ENCODE results near the gene CD151. TPM values are rescaled to one million over a fixed set of nuclear protein-coding genes. Genes with fewer than 3 reads are reported as not detected.

CD151 gene
- total RNA-seq, 5 donors from 2014 or later (not counting 1 experiment from before 2014, with no cell fraction given): 14.9 to 28.2 (median 25.6) TPM

DNA sequence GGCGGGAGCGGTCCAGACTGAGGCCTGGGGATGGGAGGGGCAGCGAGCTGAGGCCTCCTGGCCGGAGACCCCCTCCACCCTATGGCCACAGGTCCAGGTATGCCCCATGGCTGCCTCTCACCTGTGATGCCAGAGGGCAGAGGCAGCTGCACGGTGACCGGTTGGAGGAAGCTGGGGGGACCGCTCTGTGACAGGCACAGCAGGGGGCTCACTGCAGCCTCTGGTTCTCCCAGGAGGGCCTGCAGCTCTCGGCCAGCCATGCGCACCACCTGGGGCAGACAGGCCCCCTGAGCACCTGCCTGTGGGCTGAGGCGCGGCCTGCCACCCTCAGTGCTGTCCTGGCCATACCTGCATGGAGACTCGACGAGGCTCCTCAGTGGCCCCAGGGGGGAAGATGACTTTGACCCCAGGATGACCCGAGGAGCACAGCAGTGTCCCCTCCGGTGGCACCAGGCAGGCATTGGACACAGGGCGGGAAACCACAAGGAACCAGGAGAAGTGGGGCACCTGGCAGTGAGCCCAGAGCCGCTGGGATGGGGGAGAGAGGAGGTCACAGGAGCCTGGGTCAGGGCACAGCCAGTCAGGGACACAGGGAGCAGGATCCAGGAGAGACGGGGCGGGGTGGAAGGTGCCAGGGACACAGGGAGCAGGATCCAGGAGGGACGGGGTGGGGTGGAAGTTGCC is 31.5 kb upstream of the CD151 start:
- peaks cover 10 to 23% (median 18%) of the 10 kb centered on the region in 3 donors for H3K4me1 Mint-ChIP-seq
- Histone ChIP-seq H3K4me1 (ENCODE audit: control insufficient read depth in 1 of 2, extremely low read depth in 1 of 2, insufficient read depth in 2 of 2, low read length in 2 of 2) (peaks cover 24 to 55% of the 10 kb centered on the region in 2 experiments), H3K9me3 (no peaks in the 10 kb centered on the region), H3K27ac (ENCODE audit: low read length) (no peak overlapping the region), H3K4me3 (ENCODE audit: control insufficient read depth in 1 of 2, extremely low read depth in 1 of 2, low read length in 1 of 2) (no peak overlapping the region), H3K27me3 (replicated peaks in 1 of 2; ENCODE audit: control insufficient read depth in 2 of 2, extremely low read depth in 1 of 2, insufficient read depth in 2 of 2, low read length in 1 of 2) (no peaks in the 10 kb centered on the region), H3K36me3 (ENCODE audit: control insufficient read depth in 2 of 2, extremely low read depth in 1 of 2, insufficient read depth in 1 of 2, low read length in 1 of 2) (peaks cover 9 to 21% of the 10 kb centered on the region in 2 donors)
- no peaks in the 10 kb centered on the region for H3K36me3 Mint-ChIP-seq
- CTCF ChIA-PET: no interaction called here
- H3K27me3 Mint-ChIP-seq: no peaks in the 10 kb centered on the region
- no peaks in the 10 kb centered on the region for H3K9me3 Mint-ChIP-seq
- H3K4me3 Mint-ChIP-seq: no peak overlapping the region
- POLR2A ChIA-PET: interaction anchor here in 1 of 2 donors (1.0 kb wide), 1 partner anchor 75 kb away, joined by 5 read pairs; no protein-coding TSS in a partner anchor
- 99% methylated on average over 20 of the region's 20 CpGs for WGBS (ENCODE audit: insufficient coverage)
- ATAC-seq (replicated peaks in 1 of 4): no peak
- no peak for DNase-seq
- no peak overlapping the region for H3K27ac Mint-ChIP-seq

GRCh38 chr11:802018-802617 is 30.6 kb upstream of the CD151 start:
- DNase-seq: no peak
- no peaks in the 10 kb centered on the region for H3K9me3 Mint-ChIP-seq
- no peaks in the 10 kb centered on the region for H3K36me3 Mint-ChIP-seq
- H3K4me1 Mint-ChIP-seq: peaks cover 2 to 15% (median 12%) of the 10 kb centered on the region in 3 donors
- 96% methylated on average over 18 of the region's 21 CpGs for WGBS (ENCODE audit: insufficient coverage)
- no peak for ATAC-seq (replicated peaks in 1 of 4)
- peak overlapping the region in 1 of 3 donors; percentile 50 for H3K4me3 Mint-ChIP-seq
- POLR2A ChIA-PET: no interaction called here
- H3K27ac ChIP-seq (ENCODE audit: low read length): no peak overlapping the region
- no peaks in the 10 kb centered on the region for H3K27me3 Mint-ChIP-seq
- H3K27ac Mint-ChIP-seq: no peak overlapping the region
- H3K4me1 ChIP-seq (ENCODE audit: control insufficient read depth in 1 of 2, extremely low read depth in 1 of 2, insufficient read depth in 2 of 2, low read length in 2 of 2): peaks cover 15 to 46% of the 10 kb centered on the region in 2 experiments
- H3K27me3 ChIP-seq (replicated peaks in 1 of 2; ENCODE audit: control insufficient read depth in 2 of 2, extremely low read depth in 1 of 2, insufficient read depth in 2 of 2, low read length in 1 of 2): no peaks in the 10 kb centered on the region
- peaks cover 9 to 21% of the 10 kb centered on the region in 2 donors for H3K36me3 ChIP-seq (ENCODE audit: control insufficient read depth in 2 of 2, extremely low read depth in 1 of 2, insufficient read depth in 1 of 2, low read length in 1 of 2)
- no peaks in the 10 kb centered on the region for H3K9me3 ChIP-seq
- CTCF ChIA-PET: no interaction called here
- no peak overlapping the region for H3K4me3 ChIP-seq (ENCODE audit: control insufficient read depth in 1 of 2, extremely low read depth in 1 of 2, low read length in 1 of 2)

DNA sequence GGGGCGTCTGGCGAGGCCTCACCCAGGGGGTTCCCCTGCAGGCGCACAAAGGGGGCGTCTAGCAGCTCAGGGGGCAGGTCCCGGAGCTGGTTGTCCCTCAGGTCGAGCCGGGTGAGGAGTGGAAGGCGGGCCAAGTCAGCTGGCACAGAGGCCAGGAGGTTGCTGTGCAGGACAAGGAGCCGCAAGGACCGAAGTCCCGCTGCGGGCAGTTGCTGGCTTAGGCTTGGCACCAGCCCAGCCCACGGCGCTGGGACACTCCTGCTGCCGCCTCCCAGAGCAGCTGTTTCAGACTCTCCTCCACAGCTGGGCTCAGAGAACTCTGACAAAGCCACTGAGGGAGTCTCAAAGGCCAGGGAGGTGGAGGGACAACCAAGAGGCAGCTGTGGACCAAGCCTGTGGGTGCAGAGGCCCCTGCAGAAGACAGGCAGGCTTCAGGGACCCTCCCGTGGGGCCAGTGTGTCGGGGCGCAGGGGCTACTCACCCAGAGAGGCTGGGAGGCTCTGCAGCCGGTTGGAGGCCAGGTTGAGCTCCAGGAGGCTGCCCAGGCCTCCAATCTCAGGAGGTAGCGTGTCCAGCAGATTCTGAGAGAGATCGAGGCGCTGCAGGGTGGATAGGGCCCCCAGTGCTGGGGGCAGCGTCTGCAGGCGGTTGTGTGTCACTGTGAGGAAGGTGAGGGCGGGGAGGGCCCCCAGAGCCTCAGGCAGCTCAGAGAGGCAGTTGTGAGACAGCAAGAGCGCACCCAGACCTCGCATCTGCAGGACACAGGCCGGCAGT is 29.9 kb upstream of the CD151 start:
- Histone ChIP-seq H3K36me3 (ENCODE audit: control insufficient read depth in 2 of 2, extremely low read depth in 1 of 2, insufficient read depth in 1 of 2, low read length in 1 of 2) (peaks cover 9 to 21% of the 10 kb centered on the region in 2 donors), H3K4me1 (ENCODE audit: control insufficient read depth in 1 of 2, extremely low read depth in 1 of 2, insufficient read depth in 2 of 2, low read length in 2 of 2) (peaks cover 13 to 41% of the 10 kb centered on the region in 2 experiments), H3K27ac (ENCODE audit: low read length) (no peak overlapping the region), H3K4me3 (ENCODE audit: control insufficient read depth in 1 of 2, extremely low read depth in 1 of 2, low read length in 1 of 2) (no peak overlapping the region), H3K9me3 (no peaks in the 10 kb centered on the region), H3K27me3 (replicated peaks in 1 of 2; ENCODE audit: control insufficient read depth in 2 of 2, extremely low read depth in 1 of 2, insufficient read depth in 2 of 2, low read length in 1 of 2) (no peaks in the 10 kb centered on the region)
- H3K27ac Mint-ChIP-seq: no peak overlapping the region
- H3K4me1 Mint-ChIP-seq: peaks cover 3 to 15% (median 11%) of the 10 kb centered on the region in 3 donors
- no peaks in the 10 kb centered on the region for H3K36me3 Mint-ChIP-seq
- POLR2A ChIA-PET: no interaction called here
- H3K27me3 Mint-ChIP-seq: no peaks in the 10 kb centered on the region
- 93% methylated on average over 25 of the region's 28 CpGs for WGBS (ENCODE audit: insufficient coverage)
- no peaks in the 10 kb centered on the region for H3K9me3 Mint-ChIP-seq
- no peak for DNase-seq
- no peak for ATAC-seq (replicated peaks in 1 of 4)
- CTCF ChIA-PET: interaction anchor here in 1 of 2 donors (0.5 kb wide), 1 partner anchor 962 kb away, joined by 7 read pairs; no protein-coding TSS in a partner anchor
- peak overlapping the region in 1 of 3 donors; percentile 50 for H3K4me3 Mint-ChIP-seq

GRCh38 chr11:803467-803742 is 29.3 kb upstream of the CD151 start:
- 100% methylated on average over 1 of the region's 8 CpGs for WGBS (ENCODE audit: insufficient coverage)
- H3K9me3 Mint-ChIP-seq: no peaks in the 10 kb centered on the region

DNA sequence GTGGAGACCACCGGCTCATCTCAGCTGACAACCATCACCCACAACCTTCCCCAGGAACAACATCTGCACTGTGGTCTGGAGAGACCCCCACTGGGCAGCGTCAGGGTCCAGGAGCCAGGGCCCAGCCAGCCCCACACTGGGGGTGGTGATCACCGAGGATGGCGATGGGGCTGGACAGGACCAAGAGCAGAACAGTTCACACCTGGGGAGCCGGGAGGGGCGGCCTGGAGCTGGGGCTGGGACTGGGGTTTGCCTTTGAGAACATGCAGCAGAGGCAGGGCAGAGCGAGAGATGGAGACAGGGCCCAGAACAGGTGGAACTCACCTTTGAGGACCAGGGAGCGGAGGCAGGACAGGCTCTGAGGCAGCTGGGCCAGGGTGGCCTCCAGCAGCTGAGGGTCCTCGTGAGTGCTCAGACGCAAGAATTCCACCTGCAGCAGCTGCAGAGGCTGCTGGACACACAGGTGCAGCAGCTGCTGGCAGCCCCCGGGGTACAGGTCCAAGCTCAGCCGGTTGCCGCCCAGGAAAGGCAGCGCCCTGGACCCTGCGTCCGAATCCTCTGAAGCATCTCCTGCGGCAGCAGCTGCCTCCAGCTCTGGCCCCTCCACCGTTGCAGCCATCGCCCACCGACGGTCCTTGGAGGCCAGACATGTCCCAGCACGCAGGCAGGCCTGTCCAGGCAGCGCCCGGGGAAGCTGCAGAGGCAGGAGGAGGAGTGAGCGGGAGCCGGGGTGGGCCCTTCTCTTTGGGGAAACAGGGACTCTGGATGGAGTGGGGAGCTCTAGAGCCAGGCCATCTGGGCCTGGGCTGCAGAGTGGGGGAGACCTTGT is 28.8 kb upstream of the CD151 start:
- ATAC-seq (replicated peaks in 1 of 4) (no peak), DNase-seq (no peak)
- no peaks in the 10 kb centered on the region for H3K9me3 Mint-ChIP-seq
- Histone ChIP-seq H3K27ac (ENCODE audit: low read length) (peak overlapping the region; percentile 70), H3K4me3 (ENCODE audit: control insufficient read depth in 1 of 2, extremely low read depth in 1 of 2, low read length in 1 of 2) (peak overlapping the region; percentile 70 to 86), H3K9me3 (no peaks in the 10 kb centered on the region), H3K36me3 (ENCODE audit: control insufficient read depth in 2 of 2, extremely low read depth in 1 of 2, insufficient read depth in 1 of 2, low read length in 1 of 2) (peaks cover 9 to 21% of the 10 kb centered on the region in 2 donors), H3K4me1 (ENCODE audit: control insufficient read depth in 1 of 2, extremely low read depth in 1 of 2, insufficient read depth in 2 of 2, low read length in 2 of 2) (peaks cover 15 to 43% of the 10 kb centered on the region in 2 experiments), H3K27me3 (replicated peaks in 1 of 2; ENCODE audit: control insufficient read depth in 2 of 2, extremely low read depth in 1 of 2, insufficient read depth in 2 of 2, low read length in 1 of 2) (no peaks in the 10 kb centered on the region)
- CTCF ChIA-PET: no interaction called here
- no peaks in the 10 kb centered on the region for H3K36me3 Mint-ChIP-seq
- no peaks in the 10 kb centered on the region for H3K27me3 Mint-ChIP-seq
- H3K27ac Mint-ChIP-seq: peak overlapping the region; percentile 76
- H3K4me1 Mint-ChIP-seq: peaks cover 12 to 23% (median 19%) of the 10 kb centered on the region in 3 donors
- H3K4me3 Mint-ChIP-seq: peak overlapping the region; percentile 76 to 89 (median 76)
- POLR2A ChIA-PET: interaction anchor here in 1 of 2 donors (0.6 kb wide), 1 partner anchor 10 kb away, joined by 3 read pairs; no protein-coding TSS in a partner anchor
- WGBS (ENCODE audit: insufficient coverage): 67% methylated on average over 25 of the region's 26 CpGs

More at GRCh38 chr11:803467-803742, 29.3 kb upstream of the CD151 start:
- peaks cover 13 to 43% of the 10 kb centered on the region in 2 experiments for H3K4me1 ChIP-seq (ENCODE audit: control insufficient read depth in 1 of 2, extremely low read depth in 1 of 2, insufficient read depth in 2 of 2, low read length in 2 of 2)
- no peaks in the 10 kb centered on the region for H3K9me3 ChIP-seq
- Mint-ChIP-seq H3K4me3 (peak overlapping the region in 1 of 3 donors; percentile 89), H3K4me1 (peaks cover 7 to 17% (median 13%) of the 10 kb centered on the region in 3 donors), H3K36me3 (no peaks in the 10 kb centered on the region), H3K27me3 (no peaks in the 10 kb centered on the region), H3K27ac (no peak overlapping the region)
- ChIA-PET CTCF (no interaction called here), POLR2A (no interaction called here)
- H3K36me3 ChIP-seq (ENCODE audit: control insufficient read depth in 2 of 2, extremely low read depth in 1 of 2, insufficient read depth in 1 of 2, low read length in 1 of 2): peaks cover 9 to 21% of the 10 kb centered on the region in 2 donors
- no peak overlapping the region for H3K27ac ChIP-seq (ENCODE audit: low read length)
- ATAC-seq (replicated peaks in 1 of 4) (no peak), DNase-seq (no peak)
- no peaks in the 10 kb centered on the region for H3K27me3 ChIP-seq (replicated peaks in 1 of 2; ENCODE audit: control insufficient read depth in 2 of 2, extremely low read depth in 1 of 2, insufficient read depth in 2 of 2, low read length in 1 of 2)
- no peak overlapping the region for H3K4me3 ChIP-seq (ENCODE audit: control insufficient read depth in 1 of 2, extremely low read depth in 1 of 2, low read length in 1 of 2)

DNA sequence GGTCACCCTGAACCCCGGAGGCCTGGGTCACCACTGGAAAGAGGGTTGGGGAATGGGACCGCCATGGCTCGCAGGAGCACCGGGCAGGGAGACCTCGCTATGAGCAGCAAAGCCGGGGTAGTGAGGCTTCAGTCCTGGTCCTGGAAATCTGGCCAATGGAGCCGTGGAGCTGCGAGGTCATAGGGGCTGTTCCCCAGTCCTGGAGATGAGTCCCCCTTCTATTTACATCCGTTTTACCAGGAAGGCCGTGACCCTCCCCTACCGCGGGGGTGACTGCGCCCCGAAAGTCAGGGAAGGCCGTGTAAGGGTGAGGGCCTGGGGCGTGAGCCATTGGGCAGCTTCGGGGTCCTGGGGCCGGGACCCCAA is 28.2 kb upstream of the CD151 start:
- WGBS (ENCODE audit: insufficient coverage): 8% methylated on average over 13 of the region's 18 CpGs
- no peaks in the 10 kb centered on the region for H3K27me3 Mint-ChIP-seq
- H3K27me3 ChIP-seq (replicated peaks in 1 of 2; ENCODE audit: control insufficient read depth in 2 of 2, extremely low read depth in 1 of 2, insufficient read depth in 2 of 2, low read length in 1 of 2): no peaks in the 10 kb centered on the region
- POLR2A ChIA-PET: interaction anchor here in 1 of 2 donors (0.6 kb wide), 1 partner anchor 9 kb away, joined by 3 read pairs; no protein-coding TSS in a partner anchor
- H3K9me3 Mint-ChIP-seq: no peaks in the 10 kb centered on the region
- ATAC-seq (replicated peaks in 1 of 4) (no peak), DNase-seq (no peak)
- peak overlapping the region; percentile 76 to 89 (median 76) for H3K4me3 Mint-ChIP-seq
- H3K36me3 Mint-ChIP-seq: no peaks in the 10 kb centered on the region
- H3K4me1 ChIP-seq (ENCODE audit: control insufficient read depth in 1 of 2, extremely low read depth in 1 of 2, insufficient read depth in 2 of 2, low read length in 2 of 2): peaks cover 15 to 45% of the 10 kb centered on the region in 2 experiments
- CTCF ChIA-PET: no interaction called here
- peak overlapping the region; percentile 70 to 86 for H3K4me3 ChIP-seq (ENCODE audit: control insufficient read depth in 1 of 2, extremely low read depth in 1 of 2, low read length in 1 of 2)
- H3K9me3 ChIP-seq: no peaks in the 10 kb centered on the region
- peak overlapping the region; percentile 70 for H3K27ac ChIP-seq (ENCODE audit: low read length)
- H3K36me3 ChIP-seq (ENCODE audit: control insufficient read depth in 2 of 2, extremely low read depth in 1 of 2, insufficient read depth in 1 of 2, low read length in 1 of 2): peaks cover 9 to 19% of the 10 kb centered on the region in 2 donors
- peak overlapping the region; percentile 76 for H3K27ac Mint-ChIP-seq
- H3K4me1 Mint-ChIP-seq: peaks cover 15 to 25% (median 20%) of the 10 kb centered on the region in 3 donors
